MV-4-11 (cell line): Measurements from ENCODE around the gene RAC3.
A peak's percentile ranks its signal among the peaks of the same experiment; 100 is the strongest.

Experiments
- DNase-seq: peaks from one replicate; lab custom pipeline; 2025; lab: John Stamatoyannopoulos, UW

The RAC3 gene

DNA sequence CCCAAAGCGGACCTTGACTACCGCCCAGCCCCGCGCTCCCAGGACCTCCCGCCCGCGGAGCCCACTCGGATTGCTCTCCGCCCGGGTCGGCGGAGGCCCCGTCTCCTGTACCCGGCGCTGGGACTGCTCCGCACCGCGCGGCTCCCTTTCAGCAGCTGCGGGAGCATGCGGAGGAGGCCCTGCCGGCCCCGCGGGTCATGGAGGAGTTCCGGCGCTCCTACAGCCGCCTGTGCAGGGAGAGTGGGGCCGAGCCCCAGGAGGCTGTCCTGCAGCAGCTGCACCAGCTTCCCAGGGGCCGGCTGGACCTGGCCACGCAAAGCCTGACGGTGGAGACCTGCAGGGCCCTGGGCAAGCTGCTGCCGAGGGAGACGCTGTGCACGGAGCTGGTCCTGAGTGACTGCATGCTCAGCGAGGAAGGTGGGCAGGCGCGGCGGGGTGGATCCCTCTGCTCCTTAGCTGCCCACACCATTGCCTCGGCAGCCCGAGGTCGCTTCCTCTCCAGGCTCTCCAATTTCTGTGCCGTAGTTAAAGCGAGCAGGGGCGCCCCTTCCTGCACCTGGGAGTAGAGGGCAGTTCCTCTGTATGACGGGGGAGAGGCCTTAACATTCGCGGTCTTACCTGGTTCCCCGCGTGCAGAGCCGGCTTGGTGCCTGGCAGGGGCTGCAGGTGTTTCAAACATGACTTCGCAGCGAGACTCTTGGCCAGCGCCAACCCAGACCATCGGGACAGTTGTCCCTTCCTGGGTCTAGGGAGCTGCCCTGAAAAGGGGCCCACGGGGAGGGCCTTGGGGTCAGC is 7.8 kb upstream of the RAC3 start:
- DNase-seq, result peak; percentile 28

DNA sequence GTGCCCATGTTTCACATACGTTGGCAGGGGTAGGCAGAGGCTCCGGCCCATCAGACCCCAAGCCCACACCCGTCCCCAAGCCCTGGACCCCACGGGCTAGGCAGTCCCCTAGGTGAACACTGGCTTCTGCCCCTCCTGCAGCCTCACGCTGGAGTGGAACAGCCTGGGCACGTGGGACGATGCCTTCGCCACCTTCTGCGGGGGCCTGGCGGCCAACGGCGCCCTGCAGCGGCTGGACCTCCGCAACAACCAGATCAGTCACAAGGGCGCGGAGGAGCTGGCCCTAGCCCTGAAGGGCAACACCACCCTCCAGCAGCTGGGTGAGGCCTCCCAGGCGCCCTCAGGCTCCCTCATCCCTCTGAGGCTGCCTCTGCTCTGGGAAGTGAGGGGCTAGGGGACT is 6.6 kb upstream of the RAC3 start:
- no peak for DNase-seq

DNA sequence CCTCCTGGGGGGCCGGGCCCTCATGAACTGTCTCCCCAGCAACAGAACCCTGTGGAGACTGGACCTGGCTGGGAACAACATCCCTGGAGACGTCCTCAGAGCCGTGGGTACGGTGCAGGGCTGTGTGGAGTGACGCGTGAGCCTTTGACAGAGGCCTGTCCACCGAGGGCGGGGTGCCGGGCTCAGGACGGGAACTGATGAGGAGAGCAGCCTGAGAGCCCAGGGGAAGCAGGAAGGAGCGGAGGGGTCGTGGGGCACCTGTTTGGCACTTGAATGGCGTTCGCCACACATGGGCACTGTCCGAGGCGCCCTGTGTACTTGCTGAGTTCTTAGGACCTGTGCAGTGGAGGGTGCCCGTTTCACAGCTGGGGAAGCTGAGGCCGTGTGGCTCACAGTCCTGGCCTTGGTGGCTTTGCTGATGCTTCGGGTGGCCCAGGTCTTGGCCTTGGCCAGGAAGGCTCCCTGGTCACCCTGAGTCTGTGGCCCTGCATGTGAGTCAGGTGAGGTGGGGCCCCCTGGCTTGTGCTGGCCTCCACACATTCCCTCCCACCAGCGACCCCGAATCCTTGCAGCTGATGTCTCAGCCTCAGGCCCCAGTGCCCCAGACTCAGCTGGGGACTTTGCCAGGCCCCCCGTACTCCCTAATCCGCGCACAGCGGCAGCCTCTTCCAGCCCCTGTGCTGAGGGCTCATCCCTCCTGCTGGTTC is 5.9 kb upstream of the RAC3 start:
- no peak for DNase-seq

DNA sequence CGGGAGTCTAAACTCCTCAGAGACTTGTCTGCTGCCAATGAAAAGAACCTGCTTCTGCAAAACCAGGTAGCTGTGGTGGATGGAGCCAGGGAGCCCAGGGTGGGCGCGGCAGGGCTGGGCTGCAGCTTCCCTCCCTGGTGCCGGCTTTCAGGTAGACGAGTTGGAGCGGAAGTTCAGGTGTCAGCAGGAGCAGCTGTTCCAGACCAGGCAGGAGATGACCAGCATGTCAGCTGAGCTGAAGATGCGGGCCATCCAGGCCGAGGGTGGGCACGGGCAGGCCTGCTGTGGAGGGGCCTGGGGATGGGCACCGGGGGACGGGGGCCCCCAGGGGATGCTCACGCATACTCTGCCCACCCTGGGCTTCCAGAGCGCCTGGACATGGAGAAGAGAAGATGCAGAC is 3.2 kb upstream of the RAC3 start:
- DNase-seq, result no peak

DNA sequence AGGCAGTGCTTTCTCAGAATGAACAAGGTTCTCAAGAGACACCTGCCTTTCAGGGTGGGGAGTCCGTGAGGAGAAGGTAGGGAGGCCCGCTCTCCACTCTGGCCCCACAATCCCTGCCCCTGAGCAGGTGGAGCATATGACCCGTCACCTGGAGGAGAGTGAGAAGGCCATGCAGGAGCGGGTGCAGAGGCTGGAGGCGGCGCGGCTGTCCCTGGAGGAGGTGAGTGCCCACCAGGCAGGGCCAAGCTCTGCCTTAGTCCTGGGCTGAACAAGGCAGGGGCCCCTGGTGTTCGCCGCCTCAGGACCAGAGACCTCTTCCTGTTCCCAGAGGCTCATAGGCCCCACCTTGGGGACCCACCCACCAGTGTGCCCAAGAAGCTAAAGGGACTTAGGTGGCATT is 2.5 kb upstream of the RAC3 start:
- DNase-seq, result no peak

DNA sequence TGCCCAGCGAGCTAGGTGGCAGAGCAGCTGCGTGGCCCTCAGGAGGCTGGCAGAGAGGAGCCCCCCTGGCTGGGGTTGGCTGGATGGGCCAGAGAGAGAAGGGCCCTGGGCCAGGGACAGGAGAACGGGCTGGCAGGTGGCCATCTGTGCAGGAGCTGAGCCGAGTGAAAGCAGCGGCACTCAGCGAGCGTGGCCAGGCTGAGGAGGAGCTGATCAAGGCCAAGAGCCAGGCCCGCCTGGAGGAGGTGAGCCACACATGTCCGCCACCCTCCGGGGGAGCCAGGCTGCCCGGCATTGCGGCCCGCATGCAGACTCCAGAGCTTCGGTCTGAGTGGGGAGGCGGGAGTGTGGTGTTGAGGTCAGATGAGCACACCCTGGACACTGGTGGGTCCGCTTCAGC is 2.1 kb upstream of the RAC3 start:
- DNase-seq, result no peak

DNA sequence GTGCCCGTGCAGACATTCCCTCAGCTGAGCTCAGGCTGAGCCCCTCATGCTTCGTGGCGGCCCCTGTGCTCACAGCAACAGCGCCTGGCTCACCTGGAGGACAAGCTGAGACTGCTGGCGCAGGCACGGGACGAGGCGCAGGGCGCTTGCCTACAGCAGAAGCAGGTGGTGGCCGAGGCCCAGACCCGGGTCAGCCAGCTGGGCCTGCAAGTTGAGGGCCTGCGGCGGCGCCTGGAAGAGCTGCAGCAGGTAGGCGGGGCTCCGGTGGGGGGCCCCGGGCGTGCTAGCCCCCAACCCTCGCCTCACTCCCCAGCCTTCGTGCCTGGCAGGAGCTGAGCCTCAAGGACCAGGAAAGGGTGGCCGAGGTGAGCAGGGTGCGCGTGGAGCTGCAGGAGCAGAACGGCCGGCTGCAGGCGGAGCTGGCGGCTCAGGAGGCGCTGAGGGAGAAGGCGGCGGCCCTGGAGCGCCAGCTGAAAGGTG is 1.4 kb upstream of the RAC3 start:
- DNase-seq, result no peak

DNA sequence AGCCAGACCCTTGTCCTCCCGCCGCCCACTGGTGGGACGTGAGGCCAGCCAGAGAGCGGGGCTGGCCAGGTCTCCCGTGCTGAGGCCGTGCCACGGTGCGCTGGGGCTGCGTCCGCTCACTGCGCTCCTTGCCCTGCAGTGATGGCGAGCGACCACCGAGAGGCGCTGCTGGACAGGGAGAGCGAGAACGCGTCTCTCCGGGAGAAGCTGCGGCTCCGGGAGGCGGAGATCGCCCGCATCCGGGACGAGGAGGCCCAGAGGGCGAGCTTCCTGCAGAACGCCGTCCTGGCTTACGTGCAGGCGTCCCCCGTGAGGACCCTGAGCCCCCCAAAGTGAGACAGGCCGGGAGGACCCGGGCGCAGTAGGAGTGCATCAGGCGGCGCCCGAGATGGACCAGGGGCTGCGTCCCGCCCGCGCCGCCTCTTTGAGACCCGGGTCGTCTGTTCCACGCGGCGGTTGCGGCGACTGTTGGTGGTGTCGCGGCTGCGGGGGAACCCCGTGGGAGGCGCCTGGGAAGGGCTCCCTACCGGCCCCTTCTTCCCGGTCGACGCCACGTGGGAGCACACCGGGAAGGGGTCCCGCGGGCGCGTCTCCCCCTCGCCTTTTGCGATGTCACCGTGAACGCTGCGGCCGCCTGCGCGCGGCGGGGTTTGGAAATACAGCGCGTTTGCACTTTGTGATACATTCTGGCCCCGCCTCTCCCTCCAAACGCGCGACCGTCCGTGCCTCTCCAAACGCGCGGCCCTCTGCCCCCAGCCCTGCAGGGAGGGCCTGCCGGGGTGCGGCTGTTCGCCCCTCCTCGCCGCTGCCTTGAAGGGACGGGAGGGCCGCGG is 792 bp upstream of the RAC3 start:
- peak; percentile 71 for DNase-seq

DNA sequence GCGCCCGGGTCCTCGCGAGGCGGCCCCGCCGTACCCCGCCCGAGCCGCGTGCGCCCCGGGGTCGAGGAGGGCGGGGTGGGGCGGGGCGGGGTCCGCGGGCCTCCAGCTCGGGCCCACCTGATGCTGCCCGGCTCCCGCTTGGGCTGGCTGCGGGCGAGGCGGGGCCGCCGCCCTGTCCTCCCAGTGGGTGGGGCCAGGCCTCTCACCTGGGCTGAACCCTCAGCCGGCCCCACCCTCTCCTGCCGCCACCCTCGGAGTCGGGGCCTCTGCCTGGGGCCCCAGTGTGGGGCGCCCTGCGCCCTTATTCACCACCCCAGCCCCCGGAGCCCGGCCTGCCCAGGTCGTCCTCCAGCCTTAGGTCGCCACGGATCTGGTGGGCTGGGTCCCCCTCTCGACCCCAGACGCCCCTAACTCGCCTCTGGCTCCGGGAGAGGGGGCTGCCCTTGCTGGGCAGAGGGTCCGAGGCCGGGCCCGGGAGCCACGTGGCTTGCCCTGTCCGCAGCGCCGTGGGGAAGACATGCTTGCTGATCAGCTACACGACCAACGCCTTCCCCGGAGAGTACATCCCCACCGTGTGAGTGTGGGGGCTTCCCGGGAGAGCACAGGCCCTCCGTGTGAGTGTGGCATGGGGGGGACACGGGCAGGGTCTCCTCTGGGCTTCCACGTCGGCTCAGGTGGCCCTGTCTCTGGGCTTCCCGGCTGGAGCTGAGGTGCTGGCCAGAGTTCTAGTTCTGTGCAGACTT is 578 bp downstream of the RAC3 start:
- DNase-seq, result no peak

DNA sequence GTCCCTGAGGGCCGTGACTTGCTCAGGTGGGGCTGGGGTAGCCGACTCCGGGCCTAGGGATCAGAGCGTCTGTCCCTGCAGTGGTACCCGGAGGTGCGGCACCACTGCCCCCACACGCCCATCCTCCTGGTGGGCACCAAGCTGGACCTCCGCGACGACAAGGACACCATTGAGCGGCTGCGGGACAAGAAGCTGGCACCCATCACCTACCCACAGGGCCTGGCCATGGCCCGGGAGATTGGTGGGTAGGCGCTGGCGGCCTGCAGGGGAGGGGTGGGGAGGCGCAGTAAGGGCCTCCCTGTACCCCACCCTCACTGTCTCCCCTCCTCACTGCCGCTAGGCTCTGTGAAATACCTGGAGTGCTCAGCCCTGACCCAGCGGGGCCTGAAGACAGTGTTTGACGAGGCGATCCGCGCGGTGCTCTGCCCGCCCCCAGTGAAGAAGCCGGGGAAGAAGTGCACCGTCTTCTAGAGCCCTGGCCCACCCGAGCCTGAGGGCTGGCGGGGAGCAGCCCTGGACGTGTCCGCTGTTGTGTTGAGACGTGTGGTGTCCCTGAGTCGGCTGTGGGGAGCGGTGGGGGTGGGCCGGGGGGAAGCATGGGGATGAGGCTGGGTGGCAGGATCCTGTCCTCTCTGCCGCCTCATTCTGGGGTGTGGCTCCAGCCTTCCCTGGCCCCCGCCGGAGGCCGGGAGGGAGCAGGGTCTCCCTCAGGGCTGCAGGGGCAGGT is 2.0 kb downstream of the RAC3 start:
- DNase-seq, result no peak

DNA sequence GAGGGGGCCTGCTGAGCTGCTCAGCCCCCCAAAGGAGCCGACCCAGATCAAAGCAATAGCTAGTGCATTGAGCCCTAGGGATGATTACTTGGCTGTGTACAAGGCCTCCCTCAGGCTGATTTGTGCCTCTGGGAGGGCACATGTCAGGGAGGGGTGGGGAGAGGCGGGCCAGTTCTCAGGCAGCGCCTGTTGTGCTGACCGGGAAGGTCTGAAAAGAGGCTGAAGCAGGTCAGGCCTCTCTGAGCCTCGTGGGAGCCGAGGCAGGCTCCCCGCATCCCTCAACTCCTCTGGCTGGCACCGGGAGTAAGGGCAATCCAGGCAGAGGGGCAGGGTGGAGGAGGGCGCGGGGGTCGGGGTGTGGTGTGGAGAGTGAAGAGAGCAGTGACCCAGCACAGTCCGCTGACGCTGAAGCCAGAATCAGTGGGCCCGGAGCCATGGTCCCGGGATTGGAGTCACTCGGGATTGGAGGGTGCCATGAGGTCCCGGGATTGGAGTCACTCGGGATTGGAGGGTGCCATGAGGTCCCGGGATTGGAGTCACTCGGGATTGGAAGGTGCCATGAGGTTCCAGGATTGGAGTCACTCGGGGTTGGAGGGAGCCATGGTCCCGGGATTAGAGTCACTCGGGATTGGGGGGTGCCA is 3.0 kb downstream of the RAC3 start:
- no peak for DNase-seq

DNA sequence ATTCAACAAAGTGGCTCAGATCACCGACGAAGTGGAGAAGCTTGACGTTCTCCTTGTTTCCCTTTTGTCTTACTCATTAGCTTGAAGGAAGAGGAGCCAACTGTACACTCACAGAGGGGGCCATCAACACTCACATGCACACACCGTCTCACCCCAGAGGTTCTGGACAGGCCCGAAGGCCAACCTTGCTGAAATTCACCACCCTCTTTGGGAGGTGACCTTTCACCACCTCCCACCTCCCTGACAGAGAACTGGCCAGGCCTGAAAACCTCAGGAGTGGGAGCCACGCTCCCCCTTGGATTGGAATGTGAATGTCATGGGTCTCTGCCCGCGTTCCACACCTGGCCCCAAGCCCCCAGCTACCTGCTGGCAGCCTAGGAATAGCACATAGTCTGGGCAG is 4.0 kb downstream of the RAC3 start:
- DNase-seq, result no peak

DNA sequence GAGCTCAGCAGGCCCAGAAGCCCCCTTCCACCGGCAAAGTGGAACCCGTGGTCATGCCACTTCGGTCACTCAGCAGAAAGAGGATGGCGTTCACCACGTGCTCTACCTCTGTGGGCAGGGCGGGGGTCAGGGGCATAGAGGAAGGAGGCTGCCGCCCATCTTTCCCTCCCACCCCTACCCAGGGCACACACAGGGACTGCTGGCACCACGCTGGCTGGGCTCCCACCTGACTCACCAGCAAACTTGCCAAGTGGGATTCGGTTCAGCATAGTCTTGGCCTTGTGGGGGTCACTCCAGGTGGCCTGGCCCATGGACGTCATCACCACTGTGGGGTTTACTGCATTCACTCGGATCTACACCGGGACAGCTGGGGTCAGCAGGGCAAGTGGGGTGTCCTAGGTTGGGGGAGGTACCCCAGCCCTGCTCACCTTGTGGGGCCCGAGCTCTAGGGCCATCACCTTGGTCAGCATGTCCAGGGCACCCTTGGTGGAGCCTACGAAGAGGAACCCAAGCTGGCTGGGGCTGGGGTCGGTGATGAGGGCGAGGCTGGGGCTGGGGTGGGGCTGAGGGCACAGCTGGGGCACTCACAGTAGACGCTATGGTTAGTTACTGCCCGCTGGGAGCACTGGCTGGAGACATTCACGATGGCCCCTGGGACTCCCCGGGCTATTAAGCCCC is 4.6 kb downstream of the RAC3 start:
- no peak for DNase-seq

DNA sequence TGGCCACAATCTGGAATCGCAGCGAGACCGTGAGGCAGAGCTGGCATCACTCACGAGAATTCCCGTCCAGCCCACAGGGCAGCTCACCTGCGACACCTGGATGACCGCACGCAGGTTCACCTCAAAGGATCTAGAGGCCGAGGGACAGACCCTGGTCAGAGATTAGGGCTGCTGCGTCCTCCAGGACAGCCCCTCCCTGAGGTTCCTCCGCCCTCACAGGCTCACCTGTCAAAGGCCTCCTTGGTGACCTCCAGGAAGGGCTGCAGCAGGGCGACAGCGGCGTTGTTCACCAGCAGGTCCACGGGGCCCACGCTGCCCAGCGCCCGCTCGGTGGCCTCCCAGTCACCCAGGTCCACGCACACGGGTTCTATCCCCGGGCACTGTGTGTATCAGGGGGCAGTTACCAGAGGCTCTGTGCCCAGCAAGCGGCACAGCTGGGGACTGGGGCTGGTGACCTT is 5.2 kb downstream of the RAC3 start:
- DNase-seq, result no peak

DNA sequence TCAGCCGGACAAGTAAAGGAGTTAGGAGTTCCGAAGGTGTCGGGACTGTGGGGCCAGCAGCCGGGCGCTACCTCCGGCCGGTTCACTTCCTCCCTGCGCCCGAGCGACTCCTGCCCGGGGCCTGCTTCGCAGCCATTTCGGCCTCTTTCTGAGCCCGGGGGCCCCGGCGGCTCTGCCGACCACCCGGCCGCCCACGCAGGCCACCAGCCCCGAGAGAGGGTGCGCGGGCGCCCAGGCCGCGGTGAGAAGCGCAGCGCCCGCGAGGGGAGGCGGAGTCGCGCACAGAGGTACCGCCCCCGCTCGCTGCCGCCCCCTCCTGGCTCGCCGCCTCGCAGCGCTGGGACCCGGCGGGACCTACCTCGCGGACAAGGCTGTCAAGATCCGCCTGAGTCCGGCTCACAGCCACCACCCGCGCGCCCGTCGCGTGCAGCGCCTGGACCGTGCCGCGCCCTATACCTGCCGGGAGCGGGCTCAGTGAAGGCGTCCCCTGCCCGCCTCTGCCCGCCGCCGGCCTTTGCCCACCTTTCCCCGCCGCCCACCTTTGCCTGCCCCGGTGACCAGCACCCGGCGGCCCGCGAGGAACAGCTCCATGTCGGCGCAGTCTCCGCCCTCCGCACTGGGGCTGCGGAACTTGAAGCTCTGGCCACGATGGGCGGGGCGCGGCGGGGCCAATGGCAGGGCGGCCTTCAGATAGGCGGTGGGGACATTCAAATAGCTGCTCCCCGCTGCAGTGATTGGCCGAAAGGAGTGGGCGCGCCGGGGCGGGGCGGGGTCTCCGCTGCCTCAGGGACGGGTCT is 5.8 kb downstream of the RAC3 start, which contains the start of gene DCXR:
Gene DCXR (minus strand): TSS at position 606 of the 797 bp plus-strand sequence. CDS start 15 bp downstream, at position 591.
- peak; percentile 95 for DNase-seq

DNA sequence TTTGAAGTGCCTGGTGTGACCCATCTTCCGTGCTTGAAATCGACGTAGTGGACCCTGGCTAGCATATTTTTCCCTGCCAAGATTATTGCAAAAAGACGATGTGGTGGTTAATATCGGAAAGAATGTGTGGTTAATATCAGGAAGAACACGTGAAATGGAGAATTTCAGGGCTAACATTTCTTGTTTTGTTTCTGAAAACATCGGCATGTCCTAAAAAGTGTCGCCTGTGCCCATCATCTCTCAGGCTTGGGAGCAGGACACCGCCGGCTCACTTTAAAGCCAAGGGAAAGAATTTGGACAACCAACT is 6.4 kb downstream of the RAC3 start:
- no peak for DNase-seq

DNA sequence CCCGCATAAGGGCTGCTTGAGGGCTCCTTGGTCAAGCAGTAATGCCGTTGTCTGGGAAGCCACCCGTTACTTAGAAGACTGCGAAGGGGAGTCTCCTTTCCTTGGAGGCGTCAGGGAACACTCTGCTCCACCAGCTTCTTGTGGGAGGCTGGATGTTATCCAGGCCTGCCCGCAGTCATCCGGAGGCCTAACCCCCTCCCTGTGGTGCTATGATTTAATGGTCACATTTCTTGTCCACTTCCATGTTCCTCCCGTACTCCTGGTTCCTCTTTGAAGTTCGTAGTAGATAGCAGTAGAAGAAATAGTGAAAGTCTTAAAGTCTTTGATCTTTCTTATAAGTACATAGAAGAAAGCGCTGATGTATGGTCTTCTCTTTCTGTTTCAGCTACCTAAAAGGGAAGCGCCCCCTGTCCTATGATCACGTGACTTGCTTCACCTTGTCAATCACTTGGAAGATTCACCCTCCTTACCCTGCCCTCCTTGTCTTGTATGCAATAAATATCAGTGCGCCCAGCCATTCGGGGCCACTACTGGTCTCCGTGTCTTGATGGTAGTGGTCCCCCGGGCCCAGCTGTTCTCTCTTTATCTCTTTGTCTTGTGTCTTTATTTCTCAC is 7.4 kb downstream of the RAC3 start:
- DNase-seq, result peak; percentile 84

DNA sequence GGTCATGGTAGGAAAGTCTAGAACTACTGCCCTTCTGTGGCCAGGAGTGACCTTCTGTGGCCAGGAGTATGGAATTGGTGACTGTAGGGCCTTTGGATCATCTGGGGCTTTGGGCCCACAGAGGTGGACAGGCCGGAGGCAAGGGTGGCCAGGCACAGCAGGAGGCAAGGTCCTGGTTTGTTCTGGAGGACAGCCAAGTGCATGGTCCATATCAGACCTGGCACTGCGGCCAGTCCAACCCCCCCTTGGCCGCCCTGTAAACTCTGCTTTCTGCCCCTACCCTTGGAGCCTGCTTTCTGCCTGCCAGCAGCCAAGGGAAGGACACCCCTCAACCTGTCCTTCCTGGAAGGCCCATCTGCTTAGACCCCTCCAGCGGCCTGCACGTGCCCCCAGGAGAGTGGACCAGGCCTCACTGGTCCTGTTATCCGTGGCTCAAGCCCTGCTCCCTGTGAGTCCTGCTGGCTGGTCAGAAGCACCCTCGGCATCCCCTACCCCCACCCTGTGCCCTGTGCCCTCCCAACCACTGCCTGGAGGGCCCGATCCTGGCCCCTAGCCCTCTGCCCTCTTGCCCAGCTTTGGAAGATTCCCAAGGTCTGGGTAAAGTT is 8.3 kb downstream of the RAC3 start:
- no peak for DNase-seq
